GM19452 (cell line): ENCODE data around the gene L2HGDH.
A peak's percentile ranks its signal among the peaks of the same experiment; 100 is the strongest.

Experiments
- ATAC-seq: cut with Tn5 transposase; IDR thresholded peaks from one replicate; pipeline ENCODE4 v1.9.1; 2021; ENCODE audit not compliant: unreplicated experiment

Gene L2HGDH

DNA sequence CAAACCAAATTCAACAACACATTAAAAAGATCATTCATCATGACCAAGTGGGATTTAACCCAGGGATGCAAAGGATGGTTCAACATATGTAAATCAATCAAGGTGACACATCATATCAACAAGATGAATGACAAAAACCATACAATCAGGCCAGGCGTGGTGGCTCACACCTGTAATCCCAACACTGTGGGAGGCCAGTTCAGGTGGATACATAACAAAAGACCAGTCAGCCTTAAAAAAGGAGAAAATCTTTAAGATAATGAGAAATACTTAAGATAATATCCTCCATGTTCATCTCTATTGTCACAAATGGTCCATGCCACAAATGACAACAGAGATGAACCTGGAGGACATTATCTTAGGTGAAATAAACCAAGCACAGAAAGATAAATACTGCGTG is 12.4 kb downstream of the L2HGDH start:
- ATAC-seq: no peak

DNA sequence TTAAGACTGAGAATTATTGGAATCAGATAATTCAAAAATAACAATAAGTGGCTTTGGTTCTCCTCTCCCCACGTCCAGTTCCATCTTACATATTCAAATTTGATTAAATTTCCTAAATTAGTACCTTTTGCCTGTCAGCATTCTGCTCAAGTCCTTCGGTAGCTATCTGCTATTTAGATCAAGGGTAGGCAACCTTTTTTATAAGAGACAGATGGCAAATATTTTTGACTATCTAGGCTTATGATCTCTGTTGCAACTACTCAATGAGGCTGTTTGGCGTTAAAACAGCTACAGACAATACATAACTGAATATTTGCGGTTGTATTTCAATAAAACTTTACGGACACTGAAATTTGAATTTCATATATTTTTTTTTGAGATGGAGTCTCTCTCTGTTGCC is 21.7 kb downstream of the L2HGDH start:
- ATAC-seq: no peak

DNA sequence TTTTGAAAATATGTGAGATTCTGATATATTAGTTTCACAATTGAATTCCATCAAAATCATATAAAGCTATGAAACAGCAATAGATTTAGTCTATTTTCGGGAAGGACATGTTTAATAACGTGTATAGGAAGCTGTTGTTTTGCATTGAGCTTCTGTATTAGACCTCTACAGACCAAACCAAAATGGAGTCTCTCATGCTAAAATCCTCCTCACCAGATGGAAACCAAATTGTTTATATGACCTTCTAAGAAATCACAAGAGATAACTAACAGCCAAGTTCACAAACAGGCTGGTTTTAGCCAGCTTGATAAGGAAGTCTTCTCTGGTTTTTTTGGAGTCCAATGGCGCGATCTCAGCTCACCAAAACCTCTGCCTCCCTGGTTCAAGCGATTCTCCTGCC is 23.9 kb downstream of the L2HGDH start:
- no peak for ATAC-seq

DNA sequence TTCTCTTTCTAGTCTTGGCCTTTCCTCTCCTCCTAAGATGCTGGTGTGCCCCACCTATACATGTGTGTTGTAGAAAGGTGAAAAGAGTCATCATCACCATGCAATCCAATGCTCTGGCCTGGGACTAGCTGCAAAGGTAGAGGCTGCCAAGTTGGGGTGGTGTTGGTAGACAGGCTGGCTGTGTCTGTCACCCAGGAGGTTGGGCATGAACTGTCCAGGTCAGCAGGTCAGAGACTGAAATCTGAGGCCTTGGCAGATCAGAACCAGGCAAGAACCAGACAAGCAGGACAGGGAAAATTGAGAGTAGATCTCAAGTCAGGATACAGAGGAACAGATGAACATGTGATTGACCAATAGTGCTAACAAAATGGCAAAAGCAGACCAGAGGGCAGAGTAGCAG is 26.2 kb downstream of the L2HGDH start:
- no peak for ATAC-seq

DNA sequence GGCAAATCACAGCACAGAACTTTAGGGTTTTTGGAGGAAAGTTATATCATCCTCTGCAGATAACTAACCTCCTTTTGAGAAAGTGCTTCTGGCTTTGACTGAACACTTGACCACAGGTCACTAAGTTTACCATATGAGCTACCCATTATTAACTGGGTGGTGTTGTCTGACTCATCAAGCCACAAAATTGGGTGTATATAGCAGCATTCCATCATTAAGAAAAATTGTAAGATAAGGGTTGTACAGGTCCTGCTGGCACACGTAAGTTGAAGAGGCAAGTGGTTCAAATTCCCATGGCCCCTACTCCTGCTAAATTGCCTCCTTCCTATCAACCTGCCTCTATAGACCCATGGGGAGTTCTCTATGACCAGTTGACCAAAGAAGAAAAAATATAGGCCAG is 39.5 kb downstream of the L2HGDH start:
- ATAC-seq: no peak

DNA sequence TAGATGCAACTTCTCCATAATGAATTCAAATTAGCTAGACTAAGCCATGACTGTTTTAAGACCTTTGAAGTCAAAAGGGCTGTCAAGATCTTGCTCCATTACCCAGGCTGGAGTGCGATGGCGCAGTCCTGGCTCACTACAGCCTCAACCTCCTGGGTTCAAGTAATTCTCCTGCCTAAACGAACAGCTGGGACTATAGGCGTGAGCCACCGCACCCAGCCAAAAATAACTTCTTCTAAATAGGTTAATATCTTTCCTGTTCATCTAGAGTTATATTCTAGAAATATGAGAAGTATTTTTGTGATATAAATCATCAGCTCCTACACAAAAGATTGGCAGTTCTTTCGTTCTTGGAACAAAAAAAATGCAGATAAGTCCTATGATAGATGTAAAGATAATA is 41.1 kb downstream of the L2HGDH start:
- no peak for ATAC-seq

DNA sequence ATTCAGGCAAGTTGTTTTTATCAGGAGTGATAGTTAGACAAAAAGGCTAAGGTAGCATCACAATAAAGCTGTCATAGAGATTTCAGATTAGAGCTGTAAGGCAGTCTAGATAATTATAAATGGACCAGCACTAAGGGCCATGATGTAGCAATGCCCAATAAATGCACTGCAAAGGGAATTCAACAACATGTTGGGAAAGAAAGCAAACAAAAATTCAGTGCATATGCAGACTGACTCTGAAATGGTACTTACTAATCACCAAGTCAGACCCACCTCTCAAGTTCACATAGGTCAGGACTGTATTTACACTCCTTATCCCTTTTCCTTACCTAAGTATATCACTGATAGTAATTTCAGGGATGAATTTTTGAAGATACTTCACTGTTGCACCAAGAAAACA is 47.0 kb downstream of the L2HGDH start:
- ATAC-seq: no peak

DNA sequence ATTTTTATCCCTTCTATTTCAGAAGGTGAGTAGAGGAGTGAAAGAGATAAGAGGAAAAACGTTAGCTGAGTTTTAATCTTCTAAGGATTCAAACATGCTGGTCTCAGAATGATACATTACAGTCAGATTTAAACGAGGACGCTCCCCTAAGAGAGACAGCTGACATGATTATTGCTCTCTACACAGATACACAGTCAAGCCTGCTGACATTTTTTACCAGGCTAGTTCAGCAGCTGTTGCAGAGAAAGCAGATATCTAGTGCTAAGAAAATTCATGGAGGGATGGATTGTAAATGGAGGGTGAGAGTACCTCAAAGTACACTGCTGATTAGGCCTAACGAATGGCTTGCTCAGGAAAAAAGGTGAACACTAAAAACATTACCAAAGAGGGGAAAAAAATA is 48.7 kb downstream of the L2HGDH start:
- no peak for ATAC-seq

DNA sequence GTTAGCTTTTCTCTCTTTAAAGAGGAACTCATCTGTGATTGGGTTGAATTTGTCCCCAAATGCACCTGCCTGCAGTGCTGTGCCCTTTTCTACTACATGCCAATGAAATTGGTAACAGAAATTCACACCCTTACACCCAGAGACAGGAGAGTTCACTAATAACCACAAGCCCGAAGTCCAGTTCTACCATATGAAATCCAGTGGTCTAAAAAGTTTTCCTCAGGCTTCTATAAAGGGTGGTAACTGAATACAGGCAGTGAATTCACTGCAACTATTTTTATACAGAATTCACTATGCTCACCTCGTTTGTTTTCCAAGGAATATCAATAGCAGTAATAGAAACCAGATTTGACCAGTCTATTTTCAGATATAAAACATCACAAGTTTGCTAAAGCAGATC is 49.2 kb downstream of the L2HGDH start:
- ATAC-seq: no peak

DNA sequence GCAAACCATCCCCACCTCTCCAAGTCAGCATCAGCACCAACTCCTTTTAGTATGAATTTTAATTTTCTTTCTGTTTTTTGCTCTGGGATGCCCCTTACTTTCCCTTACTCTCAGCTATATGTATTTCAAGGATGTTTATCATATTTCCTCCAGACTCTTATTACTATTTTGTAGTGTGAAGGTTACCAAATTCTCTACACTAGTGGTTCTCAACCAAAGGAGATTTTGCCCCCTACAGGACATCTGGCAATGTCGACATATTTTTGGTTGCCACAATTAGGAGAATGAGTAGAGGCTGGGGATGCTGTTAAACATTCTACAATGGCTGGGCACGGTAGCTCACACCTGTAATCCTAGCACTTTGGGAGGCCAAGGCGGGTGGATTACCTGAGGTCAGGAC is 51.5 kb downstream of the L2HGDH start:
- ATAC-seq: no peak

DNA sequence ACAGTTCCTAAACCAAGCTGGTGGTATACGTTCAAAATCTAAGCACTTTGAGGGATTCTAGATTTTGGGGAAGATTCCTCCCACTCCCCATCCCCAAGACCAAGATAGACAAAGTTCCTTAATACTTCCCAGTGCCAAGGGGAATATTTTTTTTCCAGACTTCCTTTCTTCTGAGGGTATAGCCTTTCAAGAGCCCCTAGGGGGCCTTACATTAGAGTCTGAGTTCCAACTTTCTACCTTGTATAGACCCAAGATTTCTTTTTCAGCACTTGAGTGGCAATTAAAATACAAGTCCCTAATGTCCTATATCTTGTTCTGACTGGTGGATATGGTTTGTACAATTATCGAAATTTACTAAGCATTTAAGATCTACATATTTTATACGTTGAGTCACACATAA is 52.0 kb downstream of the L2HGDH start:
- no peak for ATAC-seq

DNA sequence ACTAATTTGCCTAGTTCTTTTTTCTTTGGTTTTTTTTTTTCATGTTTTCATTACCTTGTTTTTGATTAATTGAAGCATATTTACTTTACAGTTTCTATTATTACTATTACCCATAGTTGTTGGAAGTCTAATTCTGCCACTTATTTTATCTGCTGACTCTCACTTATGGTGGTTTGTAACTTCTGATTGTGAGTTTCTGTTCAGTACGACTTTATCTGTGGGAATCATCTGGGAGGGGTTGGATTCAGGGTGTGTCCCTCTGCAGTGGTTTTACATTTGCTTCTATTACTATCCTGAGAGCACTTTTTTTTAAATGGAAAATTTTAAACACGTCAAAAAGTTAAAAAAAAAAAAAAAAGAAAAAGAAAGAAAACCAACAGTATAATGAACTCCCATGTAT is 54.3 kb downstream of the L2HGDH start:
- no peak for ATAC-seq

DNA sequence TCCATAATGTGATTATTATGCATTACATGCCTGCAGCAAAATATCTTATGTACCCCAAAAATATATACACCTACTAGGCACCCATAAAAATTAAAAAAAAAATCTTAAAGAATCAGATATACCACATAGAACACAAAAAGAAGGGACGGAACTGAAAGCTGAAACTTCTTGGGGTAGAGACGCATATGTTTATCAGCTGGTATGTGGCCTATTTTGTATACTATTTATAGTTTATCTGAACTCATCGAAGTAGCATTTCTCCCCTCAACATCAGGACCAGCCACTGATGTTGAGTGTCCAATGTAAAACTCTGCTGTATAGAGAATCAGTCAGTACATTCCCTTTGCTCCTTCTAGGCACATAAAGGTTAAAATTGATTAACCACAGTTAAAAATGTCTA is 57.8 kb downstream of the L2HGDH start:
- no peak for ATAC-seq

DNA sequence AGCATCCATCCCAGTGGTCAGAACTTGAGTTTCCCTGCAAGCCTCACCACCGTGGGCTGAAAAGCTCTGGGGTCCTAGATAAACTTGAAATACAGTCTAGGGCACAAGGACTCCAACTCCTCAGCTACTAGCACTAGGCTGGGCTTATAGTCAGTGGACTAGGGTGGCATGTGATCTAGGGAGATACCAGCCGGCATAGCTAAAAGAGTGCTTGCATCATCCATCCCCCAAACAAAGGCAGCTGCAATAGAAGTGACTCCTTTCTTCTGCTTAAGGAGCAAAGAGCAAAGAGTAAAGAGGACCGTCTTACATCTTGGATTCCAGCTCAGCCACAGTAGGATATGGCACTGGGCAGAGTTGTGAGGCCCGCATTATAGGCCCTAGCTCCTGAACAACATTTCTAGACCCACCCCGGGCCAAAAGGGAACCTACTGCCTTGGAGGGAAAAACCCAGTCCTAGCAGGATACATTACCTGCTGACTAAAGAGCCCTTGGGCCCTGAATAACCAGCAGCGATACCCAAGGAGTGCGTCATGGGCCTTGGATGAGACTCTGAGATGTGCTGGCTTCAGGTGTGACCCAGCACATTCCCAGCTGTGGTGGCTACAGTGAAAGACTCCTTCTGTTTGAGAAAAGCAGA is 62.8 kb downstream of the L2HGDH start:
- ATAC-seq: no peak

DNA sequence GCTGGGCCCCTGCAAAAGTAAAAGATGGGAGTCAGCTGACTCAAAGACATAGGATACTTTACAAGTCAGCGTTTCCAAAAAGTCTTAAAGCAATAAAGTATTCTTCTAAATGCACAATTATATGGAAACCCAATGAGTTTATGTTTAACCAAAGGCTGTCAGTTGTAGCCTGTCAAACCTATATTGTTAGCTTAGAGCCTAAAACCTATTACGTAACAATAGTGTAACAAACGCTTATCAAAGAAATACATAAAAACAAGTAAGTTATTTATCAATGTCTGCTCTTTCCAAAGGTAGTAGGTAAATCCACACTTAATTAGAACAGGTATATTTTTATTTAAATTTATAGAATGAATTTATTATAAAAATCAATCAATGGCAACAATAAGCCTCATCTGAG is 64.8 kb downstream of the L2HGDH start:
- ATAC-seq: no peak

DNA sequence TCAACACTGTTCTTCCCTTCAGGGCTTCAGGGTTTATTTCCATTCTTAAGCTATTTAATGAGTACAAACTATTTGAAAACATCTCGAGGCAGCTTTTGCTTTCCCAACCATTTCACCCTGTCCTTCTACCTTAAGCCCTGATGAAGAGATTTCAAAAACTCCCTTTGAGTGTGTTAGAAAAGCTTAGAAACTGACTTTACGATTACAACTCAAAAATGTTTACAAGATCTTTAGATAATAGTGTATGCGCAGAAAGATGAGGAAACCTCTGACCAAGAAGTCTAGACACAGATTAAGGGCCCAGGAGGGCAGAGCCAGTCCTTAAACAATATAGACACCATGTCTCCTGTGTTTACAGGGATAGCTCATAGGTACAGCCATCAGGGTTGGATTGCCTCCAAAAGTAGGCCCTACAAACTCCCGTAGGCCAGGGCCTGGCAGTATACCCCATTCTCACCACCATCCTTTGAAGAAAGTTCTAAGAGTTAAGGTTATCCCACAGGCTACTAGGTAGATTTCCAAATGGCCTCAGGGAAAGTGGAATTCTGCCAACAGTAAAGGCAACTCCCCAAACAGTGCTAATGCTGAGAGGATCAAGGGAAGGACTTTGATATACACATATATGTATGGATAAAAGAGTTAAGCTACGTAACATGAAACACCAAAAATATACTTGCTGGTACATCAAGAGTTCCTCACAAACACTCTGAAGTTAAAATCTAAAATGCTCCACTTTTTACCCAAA is 69.3 kb downstream of the L2HGDH start:
- ATAC-seq: no peak

DNA sequence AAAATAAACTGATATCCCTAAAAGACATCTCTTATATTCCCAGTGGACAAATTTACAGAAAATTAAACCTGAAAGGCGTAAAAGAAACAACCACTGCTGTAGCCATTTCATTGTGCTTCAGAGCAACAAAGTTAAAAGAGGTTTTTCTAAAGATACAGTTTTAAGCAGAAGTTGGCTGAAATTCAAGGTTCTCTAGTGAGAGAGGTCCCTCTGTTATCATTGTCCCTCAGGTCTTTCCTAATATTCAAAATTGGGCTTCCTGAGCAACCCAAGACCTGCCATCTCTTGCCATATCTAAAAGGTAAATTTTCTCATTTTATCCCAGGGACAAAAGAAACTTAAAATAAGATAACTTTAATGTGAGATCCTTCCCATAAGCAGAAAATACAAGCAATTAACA is 69.9 kb downstream of the L2HGDH start:
- ATAC-seq: no peak

DNA sequence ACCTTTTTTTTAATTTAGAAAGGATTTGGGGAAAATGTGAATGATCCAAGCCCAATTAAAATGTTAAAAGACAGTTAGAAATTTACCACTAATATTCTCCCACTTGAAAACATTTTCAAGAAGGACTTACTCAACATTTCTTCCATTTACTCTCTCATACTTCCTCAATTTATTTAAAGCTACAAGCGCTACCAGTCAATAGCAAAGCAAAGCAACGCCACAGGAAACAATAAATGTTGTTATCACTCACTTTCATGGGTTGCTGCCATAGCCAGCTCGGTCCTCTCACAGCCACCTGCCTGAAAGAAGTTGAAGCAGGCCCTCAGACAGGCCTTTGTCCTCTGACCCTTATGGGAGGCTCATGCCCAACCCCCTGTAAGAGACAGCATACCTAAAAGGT is 74.6 kb downstream of the L2HGDH start:
- ATAC-seq: no peak

DNA sequence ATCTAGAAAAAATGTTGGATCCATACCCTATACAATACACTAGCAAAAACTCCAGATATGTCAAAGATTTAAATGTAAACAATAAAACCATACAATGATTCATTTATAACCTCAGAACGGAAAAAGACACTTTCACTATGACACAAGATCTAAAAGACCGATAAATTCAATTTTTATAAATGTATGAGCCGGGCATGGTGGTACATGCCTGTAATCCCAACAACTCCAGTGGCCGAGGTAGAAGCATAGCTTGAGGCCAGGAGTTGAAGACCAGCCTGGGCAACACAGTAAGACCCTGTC is 78.1 kb downstream of the L2HGDH start:
- no peak for ATAC-seq

DNA sequence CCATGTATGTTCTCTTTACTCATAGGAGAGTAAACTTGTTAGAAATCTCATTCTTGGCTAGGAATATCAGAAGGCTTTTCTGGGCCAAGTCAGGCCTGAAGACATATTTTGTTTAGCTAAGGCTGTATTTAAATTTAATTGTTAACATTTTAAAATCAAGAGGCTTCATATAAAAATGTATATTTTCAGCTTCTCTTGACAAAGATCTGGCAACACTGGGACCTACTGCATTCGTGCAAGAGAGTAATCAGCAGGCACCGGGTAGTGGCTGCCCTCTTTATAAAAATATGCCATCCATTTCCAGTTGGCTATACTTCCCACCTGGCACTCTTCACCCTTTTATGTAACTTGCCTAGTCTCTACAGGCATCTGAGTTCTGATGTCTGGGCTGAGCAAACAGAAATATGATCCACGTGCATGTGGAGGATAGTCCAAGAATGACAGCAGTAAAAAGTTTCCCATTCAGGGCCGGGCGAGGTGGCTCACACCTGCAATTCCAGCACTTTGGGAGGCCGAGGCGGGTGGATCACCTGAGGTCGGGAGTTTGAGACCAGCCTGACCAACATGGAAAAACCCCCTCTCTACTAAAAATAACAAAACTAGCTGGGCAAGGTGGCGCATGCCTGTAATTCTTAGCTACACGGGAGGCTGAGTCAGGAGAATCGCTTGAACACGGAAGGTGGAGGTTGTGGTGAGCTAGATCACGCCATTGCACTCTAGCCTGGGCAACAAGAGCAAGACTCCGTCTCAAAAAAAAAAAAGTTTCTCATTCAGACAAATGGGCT is 78.7 kb downstream of the L2HGDH start:
- ATAC-seq: no peak

DNA sequence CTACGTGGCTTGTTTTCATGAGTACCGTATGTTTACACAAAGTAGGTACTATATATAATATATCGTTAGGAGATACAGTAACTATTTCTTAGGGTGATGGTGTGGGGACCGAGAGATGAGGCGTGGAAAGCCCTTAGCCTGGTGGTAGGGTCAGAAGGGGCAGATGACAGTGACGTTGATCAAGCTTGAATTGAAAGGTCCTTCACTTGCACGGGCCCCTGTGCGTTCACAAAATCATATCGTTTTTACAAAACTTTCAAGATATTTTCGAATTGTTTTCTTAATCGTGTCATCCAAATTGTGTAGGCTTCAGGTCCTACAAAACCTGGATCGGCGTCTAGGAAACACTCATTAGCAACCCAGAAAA is 79.8 kb downstream of the L2HGDH start:
- no peak for ATAC-seq

DNA sequence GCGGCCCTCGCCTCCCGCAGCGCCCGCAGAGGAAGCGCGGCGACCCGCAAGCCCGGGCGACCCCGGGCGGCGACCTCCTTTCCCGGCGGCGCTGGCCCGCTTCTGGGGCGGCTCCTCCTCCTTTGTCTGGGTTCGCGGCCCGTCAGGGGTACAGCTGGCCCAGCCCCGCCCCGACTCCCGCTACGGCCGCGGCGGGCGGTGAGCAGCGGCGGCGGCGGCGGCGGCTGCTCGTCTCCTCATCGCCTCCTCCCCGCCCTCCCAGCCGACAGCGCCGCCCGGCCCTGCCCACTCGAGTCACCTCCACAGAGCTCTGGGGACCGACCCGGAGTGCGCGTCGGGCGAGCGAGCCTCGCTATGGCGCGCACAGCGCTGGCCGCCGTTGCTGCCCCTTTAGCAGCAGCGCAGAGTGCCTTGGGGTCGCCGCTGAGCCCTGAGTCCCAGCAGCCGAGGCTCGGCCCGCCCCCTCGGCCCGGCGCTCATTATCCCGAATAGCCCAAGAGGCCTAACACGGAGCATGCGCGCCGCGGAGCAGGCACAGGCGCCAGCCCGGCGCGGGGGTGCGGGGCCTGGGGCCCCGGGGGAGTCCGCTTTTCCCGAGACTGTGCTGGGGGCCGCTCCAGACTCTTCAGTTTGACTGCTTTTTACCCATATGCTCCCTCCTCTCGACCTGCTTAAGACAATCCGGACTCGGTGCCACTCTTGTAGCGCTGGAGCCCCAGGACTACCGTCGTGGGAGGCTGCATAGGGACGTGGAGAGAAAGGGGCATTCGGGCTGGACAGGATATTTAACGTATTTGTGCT is 80.4 kb downstream of the L2HGDH start, which contains the start of gene SOS2:
Gene SOS2, minus strand, starts transcription at position 104 of the 801 bp plus-strand sequence. CDS start 295 bp downstream, outside the sequence.
- ATAC-seq: peak; percentile 83
